Activated T-helper 1 cell treated with anti-CD3 and anti-CD28 coated beads, Interleukin-12 subunit alpha, Interleukin-12 subunit beta, Interleukin-2, Interleukin-4 antibody, amounts not matched to agents 30 ng/mL and 10 ng/mL and 1 ng/mL, durations not matched to agents 14 hours and 24 hours and 36 hours (primary cell): Measurements from ENCODE around the gene LYPLAL1. TPM values are rescaled to one million over a fixed set of nuclear protein-coding genes. Genes with fewer than 3 reads are reported as not detected.
"Not testable (repeated sequence)": the region's sequence is repeated elsewhere in the genome, so short reads cannot be mapped to it uniquely, and the experiment has no call there.

Experiments
- DNase-seq: peaks from one replicate; pipeline ENCODE4 v3.0.0; 2021; ENCODE audit warnings: low spot score
- H3K27ac Mint-ChIP-seq: one replicate; pipeline ENCODE4 v1.8.0; 2021; ENCODE audit warnings: mild to moderate bottlenecking, mixed read lengths
- H3K27me3 Mint-ChIP-seq: one replicate; pipeline ENCODE4 v1.8.0; 2022; ENCODE audit warnings: mild to moderate bottlenecking, moderate library complexity, mixed read lengths; ENCODE audit not compliant: insufficient read depth
- H3K36me3 Mint-ChIP-seq: one replicate; pipeline ENCODE4 v1.8.0; 2021; ENCODE audit warnings: low read depth, mixed read lengths
- H3K4me1 Mint-ChIP-seq: one replicate; pipeline ENCODE4 v1.8.0; 2021; ENCODE audit warnings: low read depth, mixed read lengths
- H3K4me3 Mint-ChIP-seq: one replicate; pipeline ENCODE4 v1.8.0; 2021; ENCODE audit warnings: mild to moderate bottlenecking, moderate library complexity, mixed read lengths
- H3K9me3 Mint-ChIP-seq: one replicate; pipeline ENCODE4 v1.8.0; 2021; ENCODE audit warnings: mixed read lengths
- intact Hi-C: fragments of 100-400 bp; cut with micrococcal nuclease; formaldehyde crosslinking; loops from one replicate; pipeline ENCODE4 v1.15.1; 2024
- total RNA-seq: library from RNA; stranded (reverse); gene quantifications from 2 replicates; pipeline ENCODE4 v1.2.3, GENCODE V29; 2022

LYPLAL1 gene
- total RNA-seq, 1 donor from 2014 or later, result 19.1 TPM

- H3K9me3 Mint-ChIP-seq, H3K4me3 Mint-ChIP-seq, H3K4me1 Mint-ChIP-seq, DNase-seq, H3K27ac Mint-ChIP-seq, intact Hi-C loops, H3K27me3 Mint-ChIP-seq: not testable (repeated sequence)
- peaks cover 12% of the 10 kb centered on the region for H3K36me3 Mint-ChIP-seq
Measured at GRCh38 chr1:219195833-219196232, 22.2 kb downstream of the LYPLAL1 start.

- no peaks in the 10 kb centered on the region for H3K36me3 Mint-ChIP-seq
- no peaks in the 10 kb centered on the region for H3K9me3 Mint-ChIP-seq
- H3K27me3 Mint-ChIP-seq, result no peaks in the 10 kb centered on the region
- intact Hi-C loops, result loop anchor here (5.0 kb wide), 1 partner anchor 611 kb away; no protein-coding TSS in a partner anchor
- H3K27ac Mint-ChIP-seq, result no peak overlapping the region
- H3K4me3 Mint-ChIP-seq, result no peak overlapping the region
- no peak for DNase-seq
- H3K4me1 Mint-ChIP-seq, result no peaks in the 10 kb centered on the region
Measured at GRCh38 chr1:219201656-219202055, 28.0 kb downstream of the LYPLAL1 start.

GRCh38 chr1:219202567-219202966 lies 28.9 kb downstream of the LYPLAL1 start:
- H3K27ac Mint-ChIP-seq, result no peak overlapping the region
- no peak for DNase-seq
- no peaks in the 10 kb centered on the region for H3K4me1 Mint-ChIP-seq
- no peaks in the 10 kb centered on the region for H3K9me3 Mint-ChIP-seq
- intact Hi-C loops, result loop anchor here (5.0 kb wide), 1 partner anchor 610 kb away; no protein-coding TSS in a partner anchor
- no peaks in the 10 kb centered on the region for H3K27me3 Mint-ChIP-seq
- no peaks in the 10 kb centered on the region for H3K36me3 Mint-ChIP-seq
- H3K4me3 Mint-ChIP-seq, result no peak overlapping the region

- intact Hi-C loops, result loop anchor here (2.0 kb wide), 1 partner anchor 454 kb away; no protein-coding TSS in a partner anchor
- H3K9me3 Mint-ChIP-seq, result no peaks in the 10 kb centered on the region
Measured at GRCh38 chr1:219206350-219206749, 32.7 kb downstream of the LYPLAL1 start.

GRCh38 chr1:219209578-219209977 lies 35.9 kb downstream of the LYPLAL1 start:
- H3K27ac Mint-ChIP-seq, result no peak overlapping the region
- H3K36me3 Mint-ChIP-seq, result peaks cover 3% of the 10 kb centered on the region
- no peaks in the 10 kb centered on the region for H3K27me3 Mint-ChIP-seq
- H3K4me3 Mint-ChIP-seq, result no peak overlapping the region
- no peaks in the 10 kb centered on the region for H3K4me1 Mint-ChIP-seq
- H3K9me3 Mint-ChIP-seq, result no peaks in the 10 kb centered on the region
- no peak for DNase-seq
- intact Hi-C loops, result no loop called here

More at GRCh38 chr1:219206350-219206749, 32.7 kb downstream of the LYPLAL1 start:
- Mint-ChIP-seq H3K4me3 (no peak overlapping the region), H3K36me3 (peaks cover 1% of the 10 kb centered on the region), H3K27me3 (no peaks in the 10 kb centered on the region), H3K4me1 (no peaks in the 10 kb centered on the region), H3K27ac (no peak overlapping the region)
- DNase-seq, result no peak

- Mint-ChIP-seq H3K27ac (no peak overlapping the region), H3K4me1 (no peaks in the 10 kb centered on the region), H3K9me3 (no peaks in the 10 kb centered on the region), H3K4me3 (no peak overlapping the region), H3K27me3 (no peaks in the 10 kb centered on the region), H3K36me3 (peaks cover 3% of the 10 kb centered on the region)
- intact Hi-C loops, result no loop called here
- DNase-seq, result no peak
Measured at GRCh38 chr1:219210067-219210466, 36.4 kb downstream of the LYPLAL1 start.

GRCh38 chr1:219215477-219215876 lies 41.8 kb downstream of the LYPLAL1 start:
- no peak overlapping the region for H3K27ac Mint-ChIP-seq
- DNase-seq, result no peak
- no peaks in the 10 kb centered on the region for H3K9me3 Mint-ChIP-seq
- intact Hi-C loops, result no loop called here
- no peak overlapping the region for H3K4me3 Mint-ChIP-seq
- no peaks in the 10 kb centered on the region for H3K4me1 Mint-ChIP-seq
- no peaks in the 10 kb centered on the region for H3K27me3 Mint-ChIP-seq
- H3K36me3 Mint-ChIP-seq, result peaks cover 5% of the 10 kb centered on the region

GRCh38 chr1:219220945-219221344 lies 47.3 kb downstream of the LYPLAL1 start:
- intact Hi-C loops, result no loop called here
- no peak for DNase-seq
- no peak overlapping the region for H3K4me3 Mint-ChIP-seq
- H3K9me3 Mint-ChIP-seq, result no peaks in the 10 kb centered on the region
- H3K27me3 Mint-ChIP-seq, result no peaks in the 10 kb centered on the region
- H3K27ac Mint-ChIP-seq, result no peak overlapping the region
- no peaks in the 10 kb centered on the region for H3K4me1 Mint-ChIP-seq
- H3K36me3 Mint-ChIP-seq, result no peaks in the 10 kb centered on the region

- Mint-ChIP-seq H3K27me3 (no peaks in the 10 kb centered on the region), H3K36me3 (no peaks in the 10 kb centered on the region), H3K9me3 (no peaks in the 10 kb centered on the region), H3K27ac (no peak overlapping the region), H3K4me1 (no peaks in the 10 kb centered on the region), H3K4me3 (no peak overlapping the region)
- intact Hi-C loops, result no loop called here
- DNase-seq, result no peak
Measured at GRCh38 chr1:219223496-219223895, 49.8 kb downstream of the LYPLAL1 start.

GRCh38 chr1:219226196-219226595 lies 52.5 kb downstream of the LYPLAL1 start:
- H3K27ac Mint-ChIP-seq, result no peak overlapping the region
- no peak for DNase-seq
- H3K9me3 Mint-ChIP-seq, result no peaks in the 10 kb centered on the region
- intact Hi-C loops, result no loop called here
- no peaks in the 10 kb centered on the region for H3K4me1 Mint-ChIP-seq
- no peak overlapping the region for H3K4me3 Mint-ChIP-seq
- no peaks in the 10 kb centered on the region for H3K36me3 Mint-ChIP-seq
- H3K27me3 Mint-ChIP-seq, result no peaks in the 10 kb centered on the region

- H3K27me3 Mint-ChIP-seq, result no peaks in the 10 kb centered on the region
- no peak overlapping the region for H3K27ac Mint-ChIP-seq
Measured at GRCh38 chr1:219227360-219228057, 53.8 kb downstream of the LYPLAL1 start.

GRCh38 chr1:219228058-219228419 lies 54.4 kb downstream of the LYPLAL1 start:
- no peak overlapping the region for H3K4me3 Mint-ChIP-seq

More at GRCh38 chr1:219227360-219228057, 53.8 kb downstream of the LYPLAL1 start:
- DNase-seq, result no peak
- intact Hi-C loops, result no loop called here
- H3K36me3 Mint-ChIP-seq, result no peaks in the 10 kb centered on the region
- no peaks in the 10 kb centered on the region for H3K4me1 Mint-ChIP-seq
- H3K4me3 Mint-ChIP-seq, result no peak overlapping the region
- no peaks in the 10 kb centered on the region for H3K9me3 Mint-ChIP-seq

GRCh38 chr1:219232890-219233289 lies 59.2 kb downstream of the LYPLAL1 start:
- no peak for DNase-seq
- Mint-ChIP-seq H3K4me1 (no peaks in the 10 kb centered on the region), H3K4me3 (no peak overlapping the region), H3K27ac (no peak overlapping the region), H3K36me3 (no peaks in the 10 kb centered on the region), H3K27me3 (no peaks in the 10 kb centered on the region), H3K9me3 (no peaks in the 10 kb centered on the region)
- intact Hi-C loops, result no loop called here

More at GRCh38 chr1:219228058-219228419, 54.4 kb downstream of the LYPLAL1 start:
- Mint-ChIP-seq H3K9me3 (no peaks in the 10 kb centered on the region), H3K4me1 (no peaks in the 10 kb centered on the region), H3K27me3 (no peaks in the 10 kb centered on the region), H3K36me3 (no peaks in the 10 kb centered on the region), H3K27ac (no peak overlapping the region)
- intact Hi-C loops, result no loop called here
- DNase-seq, result no peak
